HT1080 (cell line): ENCODE data around the gene EXOC4. TPM values are rescaled to one million over a fixed set of nuclear protein-coding genes. Genes with fewer than 3 reads are reported as not detected.

Source experiments
- DNase-seq: peaks from one replicate; pipeline ENCODE4 v3.0.0-alpha.2; 2015; ENCODE audit warnings: low read depth
- total RNA-seq: library from RNA; depleted of rRNA; stranded (reverse); fragments of >200 nt; shearing (Covaris generic); gene quantifications from 2 replicates; pipeline ENCODE4 v1.2.3, GENCODE V29; 2014

Gene EXOC4
- total RNA-seq, 1 experiment from 2014 or later, result 39.3 TPM

DNA sequence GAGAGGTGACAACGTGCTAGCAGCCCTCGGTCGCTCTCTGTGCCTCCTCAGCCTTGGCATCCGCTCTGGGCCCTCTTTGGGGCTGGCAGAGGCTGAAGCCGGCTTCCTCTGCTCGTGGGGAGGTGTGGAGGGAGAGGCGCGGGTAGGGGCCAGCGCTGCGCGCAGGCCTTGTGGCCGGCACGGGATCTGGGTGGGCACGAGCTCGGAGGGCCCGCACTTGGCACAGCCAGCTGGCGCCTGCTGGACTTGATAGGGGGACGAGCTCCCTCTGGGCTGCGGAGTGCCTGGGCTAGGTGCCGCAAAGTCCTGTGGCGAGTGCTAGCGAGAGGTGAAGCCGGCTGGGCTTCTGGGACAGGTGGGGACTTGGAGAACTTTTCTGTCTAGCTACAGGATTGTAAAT is 170.7 kb downstream of the EXOC4 start:
- DNase-seq, result no peak

DNA sequence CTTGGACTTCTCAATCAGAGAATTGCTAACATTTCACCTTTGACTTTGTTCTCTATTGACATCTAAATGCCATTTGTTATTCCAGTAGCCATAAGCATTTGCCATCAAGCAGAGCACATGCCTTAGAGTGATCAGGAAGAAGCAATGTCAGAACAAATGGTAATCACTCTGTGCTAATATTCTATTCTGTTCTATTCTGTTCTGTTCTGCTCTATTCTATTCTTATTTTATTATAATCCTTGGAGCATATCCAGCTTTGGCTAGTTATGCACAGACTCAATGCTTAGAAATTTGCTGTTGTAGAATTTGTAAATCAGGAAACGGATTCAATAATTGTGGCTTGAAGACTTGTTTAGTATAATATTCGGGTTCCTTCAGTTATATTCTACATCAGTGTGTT is 175.4 kb downstream of the EXOC4 start:
- no peak for DNase-seq

DNA sequence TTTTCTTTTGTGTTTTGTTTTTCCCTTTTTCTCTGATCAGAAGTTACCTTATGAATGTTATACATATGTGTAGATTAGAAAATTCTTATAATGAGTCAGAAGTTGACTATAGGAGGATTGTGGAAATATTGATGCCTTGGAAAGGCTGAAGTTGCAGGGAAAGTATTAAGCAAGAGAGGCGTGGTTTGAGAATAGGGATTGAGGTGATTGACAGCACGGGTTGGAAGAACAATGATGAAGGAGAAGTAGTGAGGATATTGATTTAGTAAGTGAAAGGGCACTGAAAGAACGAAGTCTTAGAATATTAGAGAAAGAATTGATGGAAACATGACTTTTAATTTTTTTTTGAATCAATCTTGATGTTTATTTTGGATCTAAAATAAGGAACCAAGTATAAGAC is 176.0 kb downstream of the EXOC4 start:
- DNase-seq, result no peak

DNA sequence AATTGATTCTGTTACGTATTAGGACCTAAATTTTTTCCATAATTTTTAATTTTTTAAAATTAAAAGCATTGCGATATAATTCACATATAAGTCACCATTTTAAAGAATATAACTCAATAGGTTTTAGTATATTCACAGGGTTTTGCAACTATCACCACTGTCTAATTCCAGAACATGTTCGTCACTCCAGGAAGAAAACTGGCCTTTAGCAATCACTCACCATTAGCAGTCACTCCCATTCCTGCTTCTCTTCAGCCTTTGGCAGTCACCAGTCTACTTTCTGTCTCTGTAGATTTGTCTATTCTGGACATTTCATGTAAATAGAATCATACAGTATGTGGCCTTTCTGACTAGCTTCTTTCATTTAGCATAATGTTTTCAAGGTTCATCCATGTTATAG is 176.5 kb downstream of the EXOC4 start:
- no peak for DNase-seq

- DNase-seq, result no peak
Measured at GRCh38 chr7:133431134-133431724, 178.4 kb downstream of the EXOC4 start.

- DNase-seq, result no peak
Measured at GRCh38 chr7:133433165-133433812, 180.4 kb downstream of the EXOC4 start.

DNA sequence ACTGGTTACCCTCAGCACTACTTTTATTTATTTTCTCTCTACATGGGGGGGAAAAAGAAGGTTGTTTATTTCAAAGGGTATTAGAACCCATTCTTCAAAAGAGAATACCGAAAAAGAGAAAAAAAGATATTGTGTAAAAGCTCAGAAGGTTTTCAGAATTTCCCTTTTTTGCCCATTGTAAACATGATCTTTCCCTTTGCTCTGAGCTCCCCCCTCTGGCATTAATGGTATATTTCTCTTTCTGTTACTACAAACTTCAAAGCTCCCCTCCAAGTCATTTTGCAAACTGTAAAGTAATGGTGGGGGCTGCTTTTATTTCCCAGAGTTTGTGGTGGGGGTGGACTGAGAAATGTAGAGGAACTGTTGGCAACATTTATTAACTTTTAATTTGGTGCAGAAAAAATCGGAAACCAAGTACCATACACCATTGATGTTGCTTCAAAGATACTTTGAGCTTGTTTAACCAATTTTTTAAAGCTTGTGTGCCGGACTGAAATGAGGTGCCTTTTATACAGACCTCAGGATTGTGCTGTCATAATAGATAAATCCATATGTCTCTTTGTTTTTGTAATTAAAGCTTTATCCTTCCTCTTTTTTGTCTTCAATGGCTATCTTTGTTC is 181.5 kb downstream of the EXOC4 start:
- peak; percentile 28 for DNase-seq

DNA sequence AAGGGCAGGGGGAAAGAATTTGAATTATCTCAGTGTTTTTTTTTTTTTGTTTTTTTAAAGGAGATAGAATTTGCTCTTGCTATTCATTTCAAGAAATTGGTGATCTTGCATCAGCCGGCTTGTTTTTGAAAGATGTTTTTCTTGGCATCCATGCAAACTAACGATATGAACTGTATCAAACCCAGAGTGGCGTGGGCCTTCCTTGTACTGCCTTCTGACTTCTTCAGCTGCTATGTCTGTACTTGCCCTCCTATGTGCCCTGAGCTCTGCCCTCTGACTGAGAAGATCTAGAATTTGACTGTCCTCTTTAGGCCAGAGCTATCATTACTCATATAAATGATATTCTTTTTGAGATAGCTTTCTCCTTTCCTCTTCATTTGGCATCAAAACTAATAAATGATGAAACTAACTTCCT is 183.1 kb downstream of the EXOC4 start:
- no peak for DNase-seq

DNA sequence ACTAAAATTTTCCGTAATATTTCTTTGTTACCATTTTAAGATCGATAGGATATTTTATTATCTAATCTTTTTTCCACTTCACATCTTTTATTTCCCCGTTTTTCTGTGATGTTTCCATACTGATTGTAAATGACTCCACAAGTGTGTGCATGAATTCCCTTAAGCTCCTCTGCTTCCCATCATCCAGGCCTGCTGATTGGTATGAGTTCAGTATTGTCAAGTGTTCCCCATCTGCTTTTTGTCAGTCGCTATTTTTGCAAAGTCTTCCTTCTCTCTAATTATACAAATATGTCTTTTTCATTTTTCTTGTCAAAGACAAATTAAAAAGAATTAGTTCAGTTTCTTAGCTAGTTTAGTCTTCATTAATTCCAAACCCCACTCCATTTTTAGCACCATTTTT is 184.7 kb downstream of the EXOC4 start:
- DNase-seq, result no peak

DNA sequence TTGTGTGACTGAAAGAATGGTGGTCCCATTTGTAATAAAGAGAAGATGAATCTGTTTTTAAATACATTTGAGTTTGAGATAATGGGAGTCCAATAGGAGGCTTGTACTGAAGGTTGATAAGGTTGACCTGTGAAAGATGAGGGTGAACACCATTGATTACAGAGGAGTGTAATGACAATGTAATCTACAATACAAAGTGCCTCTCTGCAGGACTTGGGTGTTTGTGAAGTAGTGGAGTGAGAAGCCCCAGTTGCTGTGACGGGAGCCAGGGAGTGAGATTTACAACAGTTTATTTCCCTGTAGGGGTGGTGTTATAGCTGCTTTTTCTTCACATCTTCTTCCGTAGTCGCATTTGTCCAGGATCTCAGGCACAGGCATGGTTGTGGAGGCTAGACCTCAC is 189.9 kb downstream of the EXOC4 start:
- DNase-seq, result no peak

- no peak for DNase-seq
Measured at GRCh38 chr7:133445617-133446016, 192.7 kb downstream of the EXOC4 start.

DNA sequence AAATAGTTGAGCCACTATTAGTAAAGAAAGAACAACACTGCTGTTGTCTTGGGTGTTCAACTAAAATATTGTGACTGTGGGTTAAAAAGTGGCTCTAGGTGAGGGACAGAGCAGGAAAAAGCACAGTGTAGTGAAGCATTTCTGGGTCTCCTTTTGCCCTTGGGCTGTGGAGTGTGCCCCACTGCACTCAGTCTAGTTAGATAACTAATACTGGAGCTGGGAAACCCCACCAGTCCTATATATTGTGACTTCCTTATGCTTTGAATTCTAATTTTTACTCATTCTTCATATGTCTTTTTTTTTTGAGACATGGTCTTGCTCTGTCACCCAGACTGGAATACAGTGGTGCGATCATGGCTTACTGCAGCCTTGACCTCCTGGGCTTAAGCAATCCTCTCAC is 195.1 kb downstream of the EXOC4 start:
- no peak for DNase-seq

GRCh38 chr7:133452577-133452976 is 199.7 kb downstream of the EXOC4 start:
- DNase-seq, result no peak

GRCh38 chr7:133458688-133459087 is 205.8 kb downstream of the EXOC4 start:
- no peak for DNase-seq

GRCh38 chr7:133461421-133461820 is 208.5 kb downstream of the EXOC4 start:
- DNase-seq, result no peak

DNA sequence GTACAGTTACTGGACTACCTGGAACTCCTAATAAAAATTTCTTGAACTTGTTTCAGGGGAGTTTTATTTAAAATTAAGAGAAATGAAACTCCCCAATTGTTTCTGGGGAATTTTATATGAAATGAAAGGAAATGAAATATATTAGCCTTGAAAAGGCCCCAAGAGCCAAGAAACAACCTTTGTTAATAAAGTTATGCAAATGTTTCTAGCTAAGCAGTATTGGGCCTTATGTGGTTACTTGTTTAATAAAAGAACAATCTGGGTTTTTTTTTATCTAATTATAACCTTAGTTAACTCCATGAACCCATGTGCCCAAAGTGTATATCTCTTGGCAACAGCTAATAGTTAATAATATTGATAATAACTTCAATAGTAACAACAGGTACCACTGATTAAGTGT is 222.8 kb downstream of the EXOC4 start:
- no peak for DNase-seq

GRCh38 chr7:133477791-133478190 is 224.9 kb downstream of the EXOC4 start:
- no peak for DNase-seq

DNA sequence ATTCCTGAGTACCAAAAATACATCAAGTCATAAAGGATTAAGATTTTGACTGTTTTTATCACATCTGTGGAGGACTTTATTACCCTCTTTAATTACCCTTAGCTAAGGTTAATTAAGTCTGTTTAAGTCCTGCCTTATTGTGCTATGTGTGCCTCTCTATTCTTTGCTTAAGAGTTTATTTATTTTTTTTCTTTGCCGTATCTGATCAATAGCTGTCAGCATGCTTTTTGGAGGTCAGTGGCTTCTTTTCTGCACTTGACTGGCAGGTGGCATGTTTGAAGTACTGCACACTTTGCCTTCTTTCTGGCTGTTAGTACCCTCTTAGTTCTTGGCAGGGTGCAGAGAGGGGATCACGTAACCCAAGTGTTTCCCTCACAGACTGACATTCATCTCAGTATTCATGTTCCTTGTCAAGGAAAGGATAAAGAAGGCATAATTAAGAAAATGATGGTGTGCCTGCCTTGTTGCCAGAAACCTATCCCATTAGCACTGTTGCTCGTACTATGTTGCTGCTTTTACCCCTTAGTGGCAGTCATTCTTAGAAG is 225.8 kb downstream of the EXOC4 start:
- DNase-seq, result no peak

DNA sequence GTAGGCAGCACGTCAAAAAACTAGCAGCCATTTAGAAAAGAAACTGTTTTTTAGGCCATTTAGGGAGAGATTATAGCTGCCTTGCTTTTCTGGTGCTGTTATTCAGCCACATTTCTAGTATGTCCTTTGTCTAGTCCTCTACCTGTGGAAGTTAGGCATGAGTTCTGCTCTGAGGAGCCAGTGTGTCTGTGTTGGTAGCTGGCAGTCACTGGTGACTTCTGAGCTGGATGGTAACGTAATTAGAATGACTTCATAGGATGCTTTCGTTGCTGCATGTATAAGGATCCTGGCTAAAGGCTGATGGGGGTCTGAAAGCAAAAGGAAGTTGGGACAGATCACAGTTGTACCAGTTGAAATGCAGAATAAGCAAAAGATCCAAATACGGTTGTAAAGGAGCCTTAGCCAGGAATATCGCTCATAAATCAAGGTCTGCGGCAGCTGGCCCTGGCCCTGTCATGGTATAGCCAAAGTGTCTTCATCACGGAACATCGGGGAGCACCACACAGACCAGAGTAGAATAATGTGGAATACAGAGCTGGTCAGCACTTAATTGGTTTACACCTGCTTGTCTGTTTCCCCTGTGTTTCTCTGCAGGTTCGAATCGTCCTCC is 226.7 kb downstream of the EXOC4 start:
- no peak for DNase-seq

DNA sequence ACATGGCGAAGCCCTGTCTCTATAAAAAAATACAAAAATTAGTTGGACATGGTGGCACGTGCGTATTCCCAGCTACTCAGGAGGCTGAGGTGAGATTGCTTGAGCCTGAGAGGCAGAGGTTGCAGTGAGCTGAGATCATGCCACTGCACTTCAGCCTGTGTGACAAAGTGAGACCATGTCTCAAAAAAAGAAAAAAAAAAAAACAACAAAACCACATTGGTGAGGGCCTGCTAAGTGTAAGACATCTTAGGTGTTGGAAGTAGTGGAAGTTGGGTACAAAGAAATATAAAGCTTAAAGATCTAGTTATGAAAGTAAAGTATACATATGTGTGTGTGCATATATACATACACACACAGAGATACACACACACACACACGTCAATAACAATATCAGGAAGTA is 228.0 kb downstream of the EXOC4 start:
- DNase-seq, result no peak

GRCh38 chr7:133481676-133482075 is 228.8 kb downstream of the EXOC4 start:
- peak; percentile 88 for DNase-seq

- DNase-seq, result no peak
Measured at GRCh38 chr7:133482599-133482998, 229.7 kb downstream of the EXOC4 start.
